DOHH2 (cell line): ENCODE results near the gene YIF1A.
"Not testable (repeated sequence)": the region's sequence is repeated elsewhere in the genome, so short reads cannot be mapped to it uniquely, and the experiment has no call there.

Experiments used
- H3F3A ChIP-seq: fragments of 200-600 bp; sonication (generic), shearing (Covaris generic); 2 replicates; pipeline ENCODE4 v1.6.0; 2016; ENCODE audit warnings: antibody characterized with exemption, mild to moderate bottlenecking; ENCODE audit not compliant: control insufficient read depth, insufficient read depth
- H3K27ac ChIP-seq: fragments of 200-600 bp; sonication (generic); 2 replicates; pipeline ENCODE4 v1.5.1; 2014; ENCODE audit warnings: low read depth, mild to moderate bottlenecking, low read length, moderate library complexity
- H3K27me3 ChIP-seq: fragments of 200-600 bp; sonication (generic); 2 replicates; pipeline ENCODE4 v1.6.1; 2014; ENCODE audit warnings: mild to moderate bottlenecking, low read length, mixed read lengths; ENCODE audit not compliant: control insufficient read depth
- H3K36me3 ChIP-seq: fragments of 200-600 bp; sonication (generic); 2 replicates; pipeline ENCODE4 v1.6.1; 2014; ENCODE audit warnings: mild to moderate bottlenecking, low read length, moderate library complexity, mixed read lengths; ENCODE audit not compliant: control insufficient read depth
- H3K4me1 ChIP-seq: fragments of 200-600 bp; sonication (generic); 2 replicates; pipeline ENCODE4 v1.6.1; 2014; ENCODE audit warnings: mild to moderate bottlenecking, low read length, mixed read lengths; ENCODE audit not compliant: control insufficient read depth
- H3K4me2 ChIP-seq: fragments of 200-600 bp; sonication (generic); 2 replicates; pipeline ENCODE4 v1.6.0; 2014; ENCODE audit warnings: mild to moderate bottlenecking, low read length, moderate library complexity
- H3K4me3 ChIP-seq: fragments of 200-600 bp; sonication (generic); 2 replicates; pipeline ENCODE4 v1.5.1; 2014; ENCODE audit warnings: mild to moderate bottlenecking, low read length, mixed read lengths
- H3K79me2 ChIP-seq: fragments of 200-600 bp; sonication (generic); 2 replicates; pipeline ENCODE4 v1.6.1; 2014; ENCODE audit warnings: mild to moderate bottlenecking, low read length, mixed read lengths; ENCODE audit not compliant: control insufficient read depth
- H3K9me2 ChIP-seq: fragments of 200-600 bp; sonication (generic); replicated peaks from 2 replicates; pipeline ENCODE4 v1.6.1; 2014; ENCODE audit warnings: mild to moderate bottlenecking, low read length, mixed read lengths; ENCODE audit not compliant: control insufficient read depth
- H3K9me3 ChIP-seq: fragments of 200-600 bp; sonication (generic); 2 replicates; pipeline ENCODE4 v1.6.1; 2014; ENCODE audit warnings: antibody characterized with exemption, low read length, mixed read lengths; ENCODE audit not compliant: control insufficient read depth, insufficient read depth
- H4K20me1 ChIP-seq: fragments of 200-600 bp; sonication (generic); 2 replicates; pipeline ENCODE4 v1.6.0; 2014; ENCODE audit warnings: low read depth, mild to moderate bottlenecking, antibody characterized with exemption, low read length, moderate library complexity; ENCODE audit not compliant: control insufficient read depth, insufficient read depth
- EZH2phosphoT487 ChIP-seq: fragments of 200-600 bp; sonication (generic); IDR thresholded peaks from 2 replicates; pipeline ENCODE4 v1.6.1; 2017; ENCODE audit warnings: borderline replicate concordance, mild to moderate bottlenecking, antibody characterized with exemption, low read length, moderate library complexity, mixed read lengths
- TF ChIP-seq, protein P1 (sequence below): fragments of 200-600 bp; sonication (generic); IDR thresholded peaks from one replicate; pipeline ENCODE4 v1.5.1; 2014; ENCODE audit warnings: antibody characterized with exemption, mild to moderate bottlenecking, low read depth, low read length; ENCODE audit not compliant: poor library complexity, severe bottlenecking

The YIF1A gene

DNA sequence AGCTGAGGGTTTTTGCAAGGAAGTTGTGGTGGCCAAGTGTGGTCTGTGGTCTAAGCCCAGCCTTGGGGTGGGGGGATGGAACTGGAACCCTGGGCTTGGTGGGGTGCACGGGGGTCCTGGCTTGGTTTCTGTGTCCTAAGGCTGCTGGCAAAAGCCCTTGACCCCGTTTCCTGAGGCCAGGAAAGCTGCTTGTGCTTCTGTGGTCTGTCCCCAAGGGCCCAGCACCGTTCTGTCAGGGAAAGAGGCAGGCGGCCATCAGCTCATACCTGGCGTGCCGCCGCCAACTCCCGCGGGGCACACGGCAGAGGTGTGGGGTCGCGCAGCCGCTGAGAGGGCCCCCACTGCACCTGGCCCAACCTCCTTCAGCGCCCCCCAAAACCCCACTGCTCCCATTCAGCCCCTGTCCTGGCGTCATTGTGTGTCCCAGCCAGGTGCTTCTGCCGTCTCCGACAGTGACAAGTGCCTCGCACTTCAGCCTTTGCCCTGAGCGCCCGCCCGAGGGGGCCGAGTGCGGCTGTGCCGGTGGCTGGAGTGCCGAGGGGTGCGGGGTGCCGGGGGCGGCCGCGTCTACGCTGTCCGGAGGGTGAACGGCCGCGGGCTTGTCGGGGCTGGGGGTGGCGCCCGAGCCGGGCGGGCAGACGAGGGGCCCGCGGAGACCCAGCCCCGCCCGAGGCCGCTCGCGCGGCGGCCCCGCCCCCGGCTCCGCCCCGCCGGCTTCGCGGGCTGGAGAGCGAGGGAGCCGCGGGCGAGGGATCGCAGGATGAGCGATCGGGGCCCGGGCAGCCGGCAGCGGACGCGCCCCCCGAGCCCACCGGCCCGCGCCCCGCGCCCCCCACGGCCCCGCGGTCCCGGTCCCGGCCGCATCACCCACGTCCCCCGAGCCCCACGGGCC is 11.2 kb downstream of the YIF1A start, which contains the start of gene CNIH2:
Gene CNIH2 (plus strand): TSS at position 705 of the 892 bp plus-strand sequence. CDS start 282 bp downstream, outside the sequence.
- TF ChIP-seq EZH2phosphoT487, result no peak
- TF ChIP-seq, protein P1, sequence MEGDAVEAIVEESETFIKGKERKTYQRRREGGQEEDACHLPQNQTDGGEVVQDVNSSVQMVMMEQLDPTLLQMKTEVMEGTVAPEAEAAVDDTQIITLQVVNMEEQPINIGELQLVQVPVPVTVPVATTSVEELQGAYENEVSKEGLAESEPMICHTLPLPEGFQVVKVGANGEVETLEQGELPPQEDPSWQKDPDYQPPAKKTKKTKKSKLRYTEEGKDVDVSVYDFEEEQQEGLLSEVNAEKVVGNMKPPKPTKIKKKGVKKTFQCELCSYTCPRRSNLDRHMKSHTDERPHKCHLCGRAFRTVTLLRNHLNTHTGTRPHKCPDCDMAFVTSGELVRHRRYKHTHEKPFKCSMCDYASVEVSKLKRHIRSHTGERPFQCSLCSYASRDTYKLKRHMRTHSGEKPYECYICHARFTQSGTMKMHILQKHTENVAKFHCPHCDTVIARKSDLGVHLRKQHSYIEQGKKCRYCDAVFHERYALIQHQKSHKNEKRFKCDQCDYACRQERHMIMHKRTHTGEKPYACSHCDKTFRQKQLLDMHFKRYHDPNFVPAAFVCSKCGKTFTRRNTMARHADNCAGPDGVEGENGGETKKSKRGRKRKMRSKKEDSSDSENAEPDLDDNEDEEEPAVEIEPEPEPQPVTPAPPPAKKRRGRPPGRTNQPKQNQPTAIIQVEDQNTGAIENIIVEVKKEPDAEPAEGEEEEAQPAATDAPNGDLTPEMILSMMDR, result no peak
- Histone ChIP-seq H3K4me1 (peaks cover 24% of the 10 kb centered on the region), H3K27me3 (no peaks in the 10 kb centered on the region), H3K79me2 (no peaks in the 10 kb centered on the region), H3K36me3 (peaks cover 27% of the 10 kb centered on the region; the same call in 1 of the 2 replicates), H3K9me2 (no peaks in the 10 kb centered on the region), H3K27ac (no peak within 1 kb of the TSS), H4K20me1 (no peaks in the 10 kb centered on the region), H3K4me2 (peak within 1 kb of the TSS; percentile 65), H3K4me3 (peak within 1 kb of the TSS; percentile 53), H3K9me3 (no peaks in the 10 kb centered on the region), H3F3A (peaks cover 3% of the 10 kb centered on the region; the same call in 1 of the 2 replicates)

DNA sequence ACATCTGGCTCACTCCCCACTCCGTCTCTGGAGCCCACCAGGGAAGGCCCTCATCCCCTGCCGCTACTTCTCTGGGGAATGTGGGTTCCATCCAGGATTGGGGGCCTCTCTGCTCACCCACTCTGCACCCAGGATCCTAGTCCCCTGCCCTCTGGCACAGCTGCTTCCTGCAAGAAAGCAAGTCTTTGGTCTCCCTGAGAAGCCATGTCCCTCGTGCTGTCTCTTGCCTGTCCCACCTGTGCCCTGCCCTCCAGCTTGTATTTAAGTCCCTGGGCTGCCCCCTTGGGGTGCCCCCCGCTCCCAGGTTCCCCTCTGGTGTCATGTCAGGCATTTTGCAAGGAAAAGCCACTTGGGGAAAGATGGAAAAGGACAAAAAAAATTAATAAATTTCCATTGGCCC is 11.9 kb downstream of the YIF1A start:
- H3K4me3 ChIP-seq, H3K9me2 ChIP-seq, H3F3A ChIP-seq, H3K9me3 ChIP-seq, H3K79me2 ChIP-seq, H4K20me1 ChIP-seq, H3K27me3 ChIP-seq, H3K27ac ChIP-seq, H3K4me2 ChIP-seq: not testable (repeated sequence)
- H3K36me3 ChIP-seq, result peaks cover 34% of the 10 kb centered on the region
- peaks cover 18% of the 10 kb centered on the region for H3K4me1 ChIP-seq

DNA sequence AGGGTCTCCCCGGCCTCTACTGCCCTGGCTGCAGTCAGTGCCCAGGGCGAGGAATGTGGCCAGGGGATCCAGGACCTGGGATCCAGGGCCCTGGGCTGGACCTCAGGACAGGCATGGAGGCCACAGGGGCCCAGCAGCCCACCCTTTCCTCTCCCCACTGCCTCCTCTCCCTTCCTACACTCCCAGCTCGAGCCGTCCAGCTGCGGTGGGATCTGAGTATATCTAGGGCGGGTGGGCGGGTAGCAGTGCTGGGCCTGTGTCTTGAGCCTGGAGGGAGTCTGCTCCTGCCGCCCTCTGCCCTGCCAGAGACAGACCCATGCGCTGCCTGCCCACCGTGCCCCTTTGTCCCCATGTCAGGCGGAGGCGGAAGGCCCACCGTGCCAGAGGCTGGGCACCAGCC is 12.3 kb downstream of the YIF1A start:
- not testable (repeated sequence) for H3F3A ChIP-seq, H3K9me2 ChIP-seq, H3K27ac ChIP-seq, H3K4me2 ChIP-seq, H4K20me1 ChIP-seq, H3K9me3 ChIP-seq, H3K4me3 ChIP-seq, H3K79me2 ChIP-seq, H3K27me3 ChIP-seq
- peaks cover 38% of the 10 kb centered on the region for H3K36me3 ChIP-seq
- H3K4me1 ChIP-seq, result peaks cover 14% of the 10 kb centered on the region

DNA sequence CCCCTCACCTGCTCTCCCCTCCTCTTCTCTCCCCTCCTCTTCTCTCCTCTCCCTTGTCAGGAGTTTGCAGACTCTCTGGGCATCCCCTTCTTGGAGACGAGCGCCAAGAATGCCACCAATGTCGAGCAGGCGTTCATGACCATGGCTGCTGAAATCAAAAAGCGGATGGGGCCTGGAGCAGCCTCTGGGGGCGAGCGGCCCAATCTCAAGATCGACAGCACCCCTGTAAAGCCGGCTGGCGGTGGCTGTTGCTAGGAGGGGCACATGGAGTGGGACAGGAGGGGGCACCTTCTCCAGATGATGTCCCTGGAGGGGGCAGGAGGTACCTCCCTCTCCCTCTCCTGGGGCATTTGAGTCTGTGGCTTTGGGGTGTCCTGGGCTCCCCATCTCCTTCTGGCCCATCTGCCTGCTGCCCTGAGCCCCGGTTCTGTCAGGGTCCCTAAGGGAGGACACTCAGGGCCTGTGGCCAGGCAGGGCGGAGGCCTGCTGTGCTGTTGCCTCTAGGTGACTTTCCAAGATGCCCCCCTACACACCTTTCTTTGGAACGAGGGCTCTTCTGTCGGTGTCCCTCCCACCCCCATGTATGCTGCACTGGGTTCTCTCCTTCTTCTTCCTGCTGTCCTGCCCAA is 12.8 kb downstream of the YIF1A start:
- Histone ChIP-seq H3K27me3 (no peaks in the 10 kb centered on the region), H3F3A (peaks cover 2% of the 10 kb centered on the region; the same call in 1 of the 2 replicates), H3K36me3 (peaks cover 41% of the 10 kb centered on the region), H3K27ac (no peak overlapping the region), H3K4me2 (no peak overlapping the region), H3K9me2 (no peaks in the 10 kb centered on the region), H3K4me1 (peaks cover 13% of the 10 kb centered on the region), H3K4me3 (no peak overlapping the region), H3K9me3 (no peaks in the 10 kb centered on the region), H3K79me2 (peaks cover 2% of the 10 kb centered on the region), H4K20me1 (no peaks in the 10 kb centered on the region)
- TF ChIP-seq, protein P1, result no peak
- TF ChIP-seq EZH2phosphoT487, result no peak
